ENCODE data around the gene RNF141.

Gene RNF141

GRCh38 chr11:10498426-10499250 is 42.3 kb downstream of the RNF141 start:
- Histone ChIP-seq H3K4me1 (ENCODE audit: control insufficient read depth, insufficient read depth, low read length) (no peaks in the 10 kb centered on the region), H3K27ac (ENCODE audit: low read length) (no peak overlapping the region), H3K9ac (ENCODE audit: low read length in 2 of 2) (no peak overlapping the region), H3K27me3 (ENCODE audit: control insufficient read depth in 1 of 2, insufficient read depth in 2 of 2, low read length in 2 of 2) (no peaks in the 10 kb centered on the region), H3K9me3 (ENCODE audit: control insufficient read depth in 2 of 2, low read length in 2 of 2) (no peaks in the 10 kb centered on the region), H3K4me3 (ENCODE audit: low read length in 2 of 2) (no peak overlapping the region), H3K36me3 (ENCODE audit: control insufficient read depth in 2 of 2, insufficient read depth in 2 of 2, low read length in 2 of 2) (peaks cover 0 to 7% of the 10 kb centered on the region in 2 donors)

DNA sequence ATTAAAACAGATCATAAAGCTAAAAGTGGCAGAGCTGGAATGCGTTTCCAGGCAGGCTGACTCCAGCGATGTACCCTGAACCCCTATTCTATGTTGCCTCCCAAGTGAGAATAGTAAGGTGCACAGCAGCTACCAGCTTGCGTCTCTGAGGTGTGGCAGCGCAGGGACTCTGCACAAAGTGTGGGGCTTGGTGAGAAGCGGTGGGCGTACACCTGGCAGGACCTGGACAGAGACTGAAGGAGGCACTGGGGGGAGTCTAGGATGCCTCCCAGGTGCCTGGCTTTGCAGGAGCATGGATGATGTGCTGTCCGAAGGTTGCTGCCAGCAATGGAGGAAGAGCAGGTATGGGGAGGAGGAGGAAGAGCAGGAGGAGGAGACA is 43.0 kb downstream of the RNF141 start:
- no peak overlapping the region for H3K9ac ChIP-seq (ENCODE audit: low read length in 2 of 2)
- H3K4me3 ChIP-seq (ENCODE audit: low read length in 2 of 2): no peak overlapping the region
- no peaks in the 10 kb centered on the region for H3K4me1 ChIP-seq (ENCODE audit: control insufficient read depth, insufficient read depth, low read length)
- peaks cover 0 to 7% of the 10 kb centered on the region in 2 donors for H3K36me3 ChIP-seq (ENCODE audit: control insufficient read depth in 2 of 2, insufficient read depth in 2 of 2, low read length in 2 of 2)
- H3K27me3 ChIP-seq (ENCODE audit: control insufficient read depth in 1 of 2, insufficient read depth in 2 of 2, low read length in 2 of 2): no peaks in the 10 kb centered on the region
- H3K27ac ChIP-seq (ENCODE audit: low read length): no peak overlapping the region
- H3K9me3 ChIP-seq (ENCODE audit: control insufficient read depth in 2 of 2, low read length in 2 of 2): no peaks in the 10 kb centered on the region

DNA sequence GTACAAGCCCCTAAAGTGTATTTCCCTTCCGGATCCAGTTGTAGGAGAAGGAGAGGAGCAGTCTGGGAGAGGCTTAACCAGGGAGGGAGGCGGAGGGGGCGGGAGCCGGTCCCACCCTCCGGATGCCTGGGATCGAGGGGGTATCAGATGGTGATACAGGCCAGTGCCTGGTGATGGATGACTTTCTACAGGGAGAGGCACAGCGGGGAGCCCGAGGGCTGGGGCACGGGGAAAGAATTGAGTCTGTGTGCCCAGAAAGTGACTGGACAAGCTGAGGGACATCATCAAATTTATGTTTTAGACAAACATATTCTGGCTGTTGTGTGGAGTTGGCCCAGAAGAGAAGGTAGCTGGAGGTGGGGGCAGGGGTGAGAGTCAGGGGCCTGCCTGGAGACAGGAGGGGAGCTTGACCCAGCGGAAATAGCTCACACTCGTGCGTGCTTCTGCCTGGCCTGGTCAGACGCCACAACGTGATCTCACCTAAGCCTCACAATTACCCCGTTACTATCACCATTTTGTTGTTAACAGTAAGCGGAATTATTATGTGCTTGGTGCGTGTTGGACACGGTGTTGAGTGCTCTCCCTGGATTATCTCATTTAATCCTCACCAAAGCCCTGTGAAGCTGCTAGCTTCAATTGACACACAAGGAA is 43.5 kb downstream of the RNF141 start:
- H3K36me3 ChIP-seq (ENCODE audit: control insufficient read depth in 2 of 2, insufficient read depth in 2 of 2, low read length in 2 of 2): peaks cover 0 to 5% of the 10 kb centered on the region in 2 donors

DNA sequence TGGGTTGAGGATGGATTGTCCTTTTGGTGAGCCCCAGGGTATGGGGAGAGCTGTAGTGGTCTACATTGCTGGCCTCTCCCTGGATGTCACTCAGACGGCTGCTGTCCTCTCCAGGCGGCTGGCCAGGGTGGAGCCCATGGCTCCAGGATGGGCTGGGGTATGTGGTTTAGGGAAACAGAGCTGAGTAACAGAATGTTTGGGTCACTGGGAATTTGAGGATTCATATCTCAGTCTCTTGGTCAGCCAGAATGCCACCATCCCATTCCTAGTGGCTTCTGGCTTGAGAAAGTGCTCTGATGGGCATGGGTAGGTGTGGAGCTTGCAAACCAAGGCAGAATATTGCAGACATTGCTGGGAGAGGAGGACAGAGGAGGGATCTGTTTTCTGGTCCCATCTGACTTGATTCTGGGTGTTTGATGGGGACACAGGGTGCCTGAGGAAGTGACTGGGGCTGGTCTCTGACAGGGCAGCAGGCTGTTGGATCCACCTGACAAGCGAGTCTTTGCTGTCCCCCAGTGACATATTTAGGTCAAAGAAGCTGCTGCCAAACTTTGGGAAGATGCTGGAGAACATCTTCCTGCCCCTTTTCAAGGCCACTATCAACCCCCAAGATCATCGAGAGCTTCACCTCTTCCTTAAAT is 44.6 kb downstream of the RNF141 start:
- peaks cover 0 to 5% of the 10 kb centered on the region in 2 donors for H3K36me3 ChIP-seq (ENCODE audit: control insufficient read depth in 2 of 2, insufficient read depth in 2 of 2, low read length in 2 of 2)
- no peak overlapping the region for H3K9ac ChIP-seq (ENCODE audit: low read length in 2 of 2)
- no peak overlapping the region for H3K4me3 ChIP-seq (ENCODE audit: low read length in 2 of 2)
- no peaks in the 10 kb centered on the region for H3K4me1 ChIP-seq (ENCODE audit: control insufficient read depth, insufficient read depth, low read length)
- H3K9me3 ChIP-seq (ENCODE audit: control insufficient read depth in 2 of 2, low read length in 2 of 2): no peaks in the 10 kb centered on the region
- H3K27ac ChIP-seq (ENCODE audit: low read length): no peak overlapping the region
- H3K27me3 ChIP-seq (ENCODE audit: control insufficient read depth in 1 of 2, insufficient read depth in 2 of 2, low read length in 2 of 2): no peaks in the 10 kb centered on the region

More for the DNA sequence above, 43.5 kb downstream of the RNF141 start:
- Histone ChIP-seq H3K4me3 (ENCODE audit: low read length in 2 of 2) (no peak overlapping the region), H3K9me3 (ENCODE audit: control insufficient read depth in 2 of 2, low read length in 2 of 2) (no peaks in the 10 kb centered on the region), H3K9ac (ENCODE audit: low read length in 2 of 2) (no peak overlapping the region), H3K27ac (ENCODE audit: low read length) (no peak overlapping the region), H3K27me3 (ENCODE audit: control insufficient read depth in 1 of 2, insufficient read depth in 2 of 2, low read length in 2 of 2) (no peaks in the 10 kb centered on the region), H3K4me1 (ENCODE audit: control insufficient read depth, insufficient read depth, low read length) (no peaks in the 10 kb centered on the region)

GRCh38 chr11:10495464-10495786 is 45.6 kb downstream of the RNF141 start:
- peaks cover 4% of the 10 kb centered on the region for H3K4me1 ChIP-seq (ENCODE audit: control insufficient read depth, insufficient read depth, low read length)
- H3K9ac ChIP-seq (ENCODE audit: low read length in 2 of 2): no peak overlapping the region
- H3K36me3 ChIP-seq (ENCODE audit: control insufficient read depth in 2 of 2, insufficient read depth in 2 of 2, low read length in 2 of 2): peaks cover 0 to 3% of the 10 kb centered on the region in 2 donors
- H3K9me3 ChIP-seq (ENCODE audit: control insufficient read depth in 2 of 2, low read length in 2 of 2): no peaks in the 10 kb centered on the region
- no peak overlapping the region for H3K4me3 ChIP-seq (ENCODE audit: low read length in 2 of 2)
- no peaks in the 10 kb centered on the region for H3K27me3 ChIP-seq (ENCODE audit: control insufficient read depth in 1 of 2, insufficient read depth in 2 of 2, low read length in 2 of 2)
- H3K27ac ChIP-seq (ENCODE audit: low read length): no peak overlapping the region

- H3K27me3 ChIP-seq (ENCODE audit: control insufficient read depth in 1 of 2, insufficient read depth in 2 of 2, low read length in 2 of 2): no peaks in the 10 kb centered on the region
- no peak overlapping the region for H3K9ac ChIP-seq (ENCODE audit: low read length in 2 of 2)
- no peak overlapping the region for H3K27ac ChIP-seq (ENCODE audit: low read length)
- no peaks in the 10 kb centered on the region for H3K36me3 ChIP-seq (ENCODE audit: control insufficient read depth in 2 of 2, insufficient read depth in 2 of 2, low read length in 2 of 2)
- H3K4me1 ChIP-seq (ENCODE audit: control insufficient read depth, insufficient read depth, low read length): peaks cover 4% of the 10 kb centered on the region
- H3K4me3 ChIP-seq (ENCODE audit: low read length in 2 of 2): no peak overlapping the region
- H3K9me3 ChIP-seq (ENCODE audit: control insufficient read depth in 2 of 2, low read length in 2 of 2): no peaks in the 10 kb centered on the region
Observed at GRCh38 chr11:10494636-10495463, 46.1 kb downstream of the RNF141 start.

GRCh38 chr11:10493041-10493663 is 47.8 kb downstream of the RNF141 start:
- Histone ChIP-seq H3K9me3 (ENCODE audit: control insufficient read depth in 2 of 2, low read length in 2 of 2) (no peaks in the 10 kb centered on the region), H3K27me3 (ENCODE audit: control insufficient read depth in 1 of 2, insufficient read depth in 2 of 2, low read length in 2 of 2) (no peaks in the 10 kb centered on the region), H3K27ac (ENCODE audit: low read length) (no peak overlapping the region), H3K4me1 (ENCODE audit: control insufficient read depth, insufficient read depth, low read length) (peaks cover 4% of the 10 kb centered on the region), H3K36me3 (ENCODE audit: control insufficient read depth in 2 of 2, insufficient read depth in 2 of 2, low read length in 2 of 2) (no peaks in the 10 kb centered on the region), H3K4me3 (ENCODE audit: low read length in 2 of 2) (no peak overlapping the region), H3K9ac (ENCODE audit: low read length in 2 of 2) (no peak overlapping the region)

GRCh38 chr11:10492084-10492483 is 48.9 kb downstream of the RNF141 start:
- H3K4me1 ChIP-seq (ENCODE audit: control insufficient read depth, insufficient read depth, low read length): peaks cover 4% of the 10 kb centered on the region
- H3K4me3 ChIP-seq (ENCODE audit: low read length in 2 of 2): no peak overlapping the region
- H3K36me3 ChIP-seq (ENCODE audit: control insufficient read depth in 2 of 2, insufficient read depth in 2 of 2, low read length in 2 of 2): no peaks in the 10 kb centered on the region
- no peak overlapping the region for H3K27ac ChIP-seq (ENCODE audit: low read length)
- no peaks in the 10 kb centered on the region for H3K27me3 ChIP-seq (ENCODE audit: control insufficient read depth in 1 of 2, insufficient read depth in 2 of 2, low read length in 2 of 2)
- no peak overlapping the region for H3K9ac ChIP-seq (ENCODE audit: low read length in 2 of 2)
- no peaks in the 10 kb centered on the region for H3K9me3 ChIP-seq (ENCODE audit: control insufficient read depth in 2 of 2, low read length in 2 of 2)

GRCh38 chr11:10490398-10491241 is 50.4 kb downstream of the RNF141 start:
- H3K36me3 ChIP-seq (ENCODE audit: control insufficient read depth in 2 of 2, insufficient read depth in 2 of 2, low read length in 2 of 2): no peaks in the 10 kb centered on the region
- no peak overlapping the region for H3K4me3 ChIP-seq (ENCODE audit: low read length in 2 of 2)
- H3K27ac ChIP-seq (ENCODE audit: low read length): no peak overlapping the region
- no peaks in the 10 kb centered on the region for H3K27me3 ChIP-seq (ENCODE audit: control insufficient read depth in 1 of 2, insufficient read depth in 2 of 2, low read length in 2 of 2)
- H3K9me3 ChIP-seq (ENCODE audit: control insufficient read depth in 2 of 2, low read length in 2 of 2): no peaks in the 10 kb centered on the region
- peaks cover 4% of the 10 kb centered on the region for H3K4me1 ChIP-seq (ENCODE audit: control insufficient read depth, insufficient read depth, low read length)
- no peak overlapping the region for H3K9ac ChIP-seq (ENCODE audit: low read length in 2 of 2)

Data from stomach smooth muscle (tissue), 2 donors.